PFSK-1 (cell line): ENCODE data around the gene ADARB1.

Source experiments
- FOXP2 ChIP-seq: optimal IDR thresholded peaks from 2 replicates; pipeline ENCODE3; 2011; ENCODE audit warnings: borderline replicate concordance, control low read depth, inconsistent platforms; ENCODE audit not compliant: insufficient read depth; ENCODE audit errors: extremely low read length, extremely low read depth
- POLR2AphosphoS5 ChIP-seq: IDR thresholded peaks from 2 replicates; pipeline ENCODE4 v1.6.1; 2012; ENCODE audit warnings: low read depth, mild to moderate bottlenecking, control low read depth, low read length, moderate library complexity
- SIN3A ChIP-seq: IDR thresholded peaks from 2 replicates; pipeline ENCODE4 v1.6.1; 2012; ENCODE audit warnings: mild to moderate bottlenecking, low read length, moderate library complexity, borderline replicate concordance; ENCODE audit not compliant: insufficient read depth
- TAF1 ChIP-seq: IDR thresholded peaks from 2 replicates; pipeline ENCODE4 v1.6.1; 2012; ENCODE audit warnings: low read length, control low read depth, borderline replicate concordance; ENCODE audit not compliant: insufficient read depth
- TF ChIP-seq, protein P1 (sequence below), 2 experiments: IDR thresholded peaks; 2 replicates each; pipeline versions ENCODE4 v1.6.1 to v1.8.0; 2011 to 2012; ENCODE audit warnings: low read depth in 2 of 2, low read length in 2 of 2, control low read depth in 1 of 2, inconsistent platforms in 1 of 2, mild to moderate bottlenecking in 1 of 2, moderate library complexity in 1 of 2; ENCODE audit not compliant: insufficient read depth in 1 of 2

The ADARB1 gene

DNA sequence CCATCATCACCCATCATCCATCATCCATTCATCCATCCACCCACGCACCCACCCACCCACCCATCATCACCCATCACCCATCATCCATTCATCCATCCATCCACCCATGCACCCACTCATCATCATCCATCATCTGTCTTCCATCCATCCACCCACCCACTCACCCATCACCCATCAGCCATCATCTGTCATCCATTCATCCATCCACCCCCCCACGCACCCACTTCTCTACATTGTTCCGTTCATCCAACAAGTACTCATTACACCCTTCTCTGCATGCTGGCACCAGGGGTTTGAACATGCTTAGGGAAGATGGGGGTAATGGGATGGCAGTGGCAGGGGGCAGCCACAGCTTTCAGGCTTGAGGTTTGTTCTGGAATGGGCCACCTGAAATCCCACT, 82.1 kb downstream of the ADARB1 start:
- no peak for TF ChIP-seq FOXP2

DNA sequence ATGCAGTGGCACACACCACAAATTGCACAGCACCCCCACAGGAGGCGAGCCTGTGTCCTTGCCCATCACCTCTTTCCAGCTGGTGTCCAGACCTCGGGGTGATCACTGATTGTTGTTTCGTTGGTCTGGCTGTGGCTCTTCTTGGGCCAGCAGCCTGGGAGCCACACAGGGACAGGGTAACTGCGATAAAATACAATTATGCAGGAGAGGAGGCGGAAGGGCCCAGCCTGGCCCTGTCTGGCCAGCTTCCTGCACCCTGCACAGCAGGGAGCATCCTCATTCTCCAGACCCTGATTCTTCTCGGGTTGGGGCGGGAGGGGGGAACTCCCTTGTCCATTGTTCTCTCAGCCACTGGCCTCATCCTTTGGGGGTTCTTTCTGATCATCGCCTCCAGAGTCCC, 83.6 kb downstream of the ADARB1 start:
- TF ChIP-seq, protein P1, sequence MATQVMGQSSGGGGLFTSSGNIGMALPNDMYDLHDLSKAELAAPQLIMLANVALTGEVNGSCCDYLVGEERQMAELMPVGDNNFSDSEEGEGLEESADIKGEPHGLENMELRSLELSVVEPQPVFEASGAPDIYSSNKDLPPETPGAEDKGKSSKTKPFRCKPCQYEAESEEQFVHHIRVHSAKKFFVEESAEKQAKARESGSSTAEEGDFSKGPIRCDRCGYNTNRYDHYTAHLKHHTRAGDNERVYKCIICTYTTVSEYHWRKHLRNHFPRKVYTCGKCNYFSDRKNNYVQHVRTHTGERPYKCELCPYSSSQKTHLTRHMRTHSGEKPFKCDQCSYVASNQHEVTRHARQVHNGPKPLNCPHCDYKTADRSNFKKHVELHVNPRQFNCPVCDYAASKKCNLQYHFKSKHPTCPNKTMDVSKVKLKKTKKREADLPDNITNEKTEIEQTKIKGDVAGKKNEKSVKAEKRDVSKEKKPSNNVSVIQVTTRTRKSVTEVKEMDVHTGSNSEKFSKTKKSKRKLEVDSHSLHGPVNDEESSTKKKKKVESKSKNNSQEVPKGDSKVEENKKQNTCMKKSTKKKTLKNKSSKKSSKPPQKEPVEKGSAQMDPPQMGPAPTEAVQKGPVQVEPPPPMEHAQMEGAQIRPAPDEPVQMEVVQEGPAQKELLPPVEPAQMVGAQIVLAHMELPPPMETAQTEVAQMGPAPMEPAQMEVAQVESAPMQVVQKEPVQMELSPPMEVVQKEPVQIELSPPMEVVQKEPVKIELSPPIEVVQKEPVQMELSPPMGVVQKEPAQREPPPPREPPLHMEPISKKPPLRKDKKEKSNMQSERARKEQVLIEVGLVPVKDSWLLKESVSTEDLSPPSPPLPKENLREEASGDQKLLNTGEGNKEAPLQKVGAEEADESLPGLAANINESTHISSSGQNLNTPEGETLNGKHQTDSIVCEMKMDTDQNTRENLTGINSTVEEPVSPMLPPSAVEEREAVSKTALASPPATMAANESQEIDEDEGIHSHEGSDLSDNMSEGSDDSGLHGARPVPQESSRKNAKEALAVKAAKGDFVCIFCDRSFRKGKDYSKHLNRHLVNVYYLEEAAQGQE (IDR thresholded peaks at IDR 0.05; ENCODE audit: insufficient read depth in 1 of 2, low read depth in 2 of 2, low read length in 2 of 2) = no peak
- TF ChIP-seq SIN3A = no peak
- no peak for TF ChIP-seq TAF1
- TF ChIP-seq FOXP2 = no peak
- no peak for TF ChIP-seq POLR2AphosphoS5

DNA sequence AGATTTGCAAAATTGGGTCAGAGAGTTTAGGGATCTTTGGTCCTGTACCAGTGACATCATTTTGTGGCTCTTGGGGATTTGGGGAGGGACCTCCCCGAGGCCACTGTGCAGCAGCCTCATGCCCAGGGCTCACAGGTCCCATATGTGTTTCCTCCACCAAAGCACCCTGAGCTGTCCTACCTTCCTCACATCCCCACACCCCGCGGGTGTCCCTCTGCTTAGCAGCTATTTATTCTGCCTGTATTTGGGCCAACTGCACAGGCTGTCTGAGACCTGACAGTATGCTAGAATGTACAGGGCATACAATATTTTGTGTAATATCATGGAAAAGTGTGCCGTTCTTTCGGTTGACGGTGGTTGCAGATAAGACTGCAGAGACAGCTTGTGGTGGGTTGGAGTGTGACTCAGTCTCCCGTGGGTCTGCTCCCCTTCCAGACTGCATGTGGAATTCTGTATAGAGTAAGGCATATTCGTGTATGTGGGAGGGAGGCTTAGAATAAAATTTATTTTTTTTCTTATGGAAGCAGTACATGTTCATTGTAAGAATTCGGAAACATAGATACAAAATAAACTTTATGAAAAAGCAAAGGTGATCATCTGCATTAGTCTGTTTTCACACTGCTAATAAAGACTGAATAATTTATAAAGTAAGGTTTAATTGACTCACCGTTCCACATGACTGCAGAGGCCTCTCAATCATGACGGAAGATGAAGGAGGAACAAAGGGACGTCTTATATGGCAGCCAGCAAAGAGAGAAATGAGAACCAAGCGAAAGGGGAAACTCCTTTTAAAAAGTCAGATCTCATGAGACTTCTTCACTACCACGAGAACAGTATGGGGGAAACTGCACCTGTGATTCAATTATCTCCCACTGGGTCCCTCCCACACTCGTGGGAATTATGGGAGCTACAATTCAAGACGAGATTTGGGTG, 84.4 kb downstream of the ADARB1 start:
- no peak for TF ChIP-seq TAF1

DNA sequence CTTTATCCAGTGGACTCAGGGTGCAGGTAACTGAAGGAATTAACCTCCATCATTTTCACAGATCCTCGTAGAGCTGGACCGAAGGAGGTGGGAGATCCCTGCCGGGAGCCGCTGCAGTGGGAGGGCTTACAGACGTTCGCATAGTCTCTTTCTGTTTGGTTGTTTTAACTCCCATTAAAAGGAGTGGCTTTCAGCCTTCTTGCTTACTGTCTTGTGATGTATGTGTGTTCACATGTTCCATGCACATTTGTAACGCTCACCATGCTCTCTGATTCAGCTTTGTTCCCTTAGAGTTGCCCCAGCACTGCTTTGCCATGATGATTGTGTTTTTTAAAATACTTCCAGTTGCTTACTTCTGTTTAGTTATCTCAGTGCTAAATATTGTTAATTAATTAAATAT, 85.8 kb downstream of the ADARB1 start:
- no peak for TF ChIP-seq POLR2AphosphoS5
- TF ChIP-seq, protein P1 (IDR thresholded peaks at IDR 0.05; ENCODE audit: insufficient read depth in 1 of 2, low read depth in 2 of 2, low read length in 2 of 2) = no peak
- TF ChIP-seq TAF1 = no peak
- TF ChIP-seq SIN3A = no peak
- TF ChIP-seq FOXP2 = no peak

DNA sequence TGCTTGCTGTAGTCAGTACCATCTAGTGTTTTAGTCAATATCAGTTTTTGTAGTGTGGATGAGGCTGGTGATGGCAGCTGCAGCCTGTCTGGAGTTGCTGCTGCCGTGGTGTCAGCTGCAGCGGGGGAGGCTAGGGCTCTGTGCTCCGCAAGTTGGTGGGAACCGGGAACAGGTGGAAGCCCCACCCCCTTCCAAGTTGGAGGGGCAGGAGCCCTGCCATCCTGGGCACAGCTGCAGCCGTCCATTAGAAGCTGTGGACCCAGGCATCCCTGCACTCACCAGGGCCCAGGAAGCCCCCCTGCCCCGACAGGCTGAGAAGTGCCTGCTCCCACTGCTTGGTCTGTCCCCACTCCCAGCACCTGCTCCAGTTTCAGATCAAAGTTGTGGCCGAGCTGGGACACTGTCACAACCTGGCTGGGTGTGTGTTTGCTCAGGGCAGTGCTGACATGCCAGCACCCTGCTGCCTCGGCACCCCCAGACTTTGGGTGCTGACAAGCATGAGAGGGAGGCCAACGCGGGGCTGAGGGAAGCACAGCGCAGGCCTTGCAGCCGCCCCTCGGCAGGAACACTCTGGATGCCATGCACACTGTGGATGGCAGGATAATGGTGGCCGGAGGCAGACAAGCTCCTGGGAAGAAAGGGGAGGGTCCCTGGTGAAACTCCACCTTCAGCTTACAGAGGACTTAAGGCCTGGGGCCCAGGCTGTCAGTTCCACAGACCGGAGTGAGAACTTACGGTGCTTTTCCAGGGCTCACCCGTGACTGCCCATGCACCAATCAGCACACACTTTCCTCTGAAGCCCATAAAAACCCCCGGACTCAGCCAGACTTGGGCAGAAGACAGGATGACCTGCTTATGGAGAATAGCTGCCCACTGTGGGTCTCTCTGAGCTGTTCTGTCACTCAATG, 86.9 kb downstream of the ADARB1 start:
- no peak for TF ChIP-seq SIN3A
- TF ChIP-seq FOXP2 = no peak
- TF ChIP-seq POLR2AphosphoS5 = no peak
- TF ChIP-seq, protein P1 (IDR thresholded peaks at IDR 0.05; ENCODE audit: insufficient read depth in 1 of 2, low read depth in 2 of 2, low read length in 2 of 2) = no peak

DNA sequence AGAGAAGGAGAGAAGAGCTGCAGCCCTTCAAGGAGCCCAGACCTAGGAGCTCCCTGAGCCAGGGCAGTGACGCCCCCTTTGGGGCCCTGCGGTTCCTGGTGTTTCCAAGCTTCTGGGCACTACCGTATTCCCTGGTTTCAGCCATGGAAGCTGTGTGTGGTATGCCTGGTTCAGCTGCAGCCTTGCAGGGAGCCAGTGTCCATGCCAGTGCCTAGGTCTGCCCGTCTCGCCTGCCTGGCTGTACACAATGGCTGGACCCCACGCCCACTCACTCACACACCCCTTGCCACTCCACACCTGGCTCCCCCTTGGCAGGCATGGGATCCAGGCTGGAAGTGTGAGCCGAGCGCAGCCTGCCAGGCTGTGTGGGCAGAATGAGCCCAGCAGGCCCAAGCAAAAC, 87.7 kb downstream of the ADARB1 start:
- TF ChIP-seq FOXP2 = no peak
- TF ChIP-seq, protein P1 (IDR thresholded peaks at IDR 0.05; ENCODE audit: insufficient read depth in 1 of 2, low read depth in 2 of 2, low read length in 2 of 2) = no peak
- TF ChIP-seq TAF1 = no peak
- TF ChIP-seq SIN3A = no peak
- no peak for TF ChIP-seq POLR2AphosphoS5
